Natural killer cell (primary cell): ENCODE data around the gene PFKFB3. TPM values are rescaled to one million over a fixed set of nuclear protein-coding genes. Genes with fewer than 3 reads are reported as not detected.
"Not testable (repeated sequence)": the region's sequence is repeated elsewhere in the genome, so short reads cannot be mapped to it uniquely, and the experiment has no call there.

Experiments
- ATAC-seq, 3 donors: fragments of 150-1000 bp in 2 of 3; fragments of 200-7000 bp in 1 of 3; cut with Tn5 transposase; 1 replicate in 1 of 3; 2 replicates in 2 of 3; pipeline ENCODE4 v1.10.0; 2021; ENCODE audit warnings: mild to moderate bottlenecking in 2 of 3, moderate library complexity in 2 of 3
- DNase-seq, 2 donors: peaks; one replicate each; pipeline versions ENCODE4 v3.0.0 to v3.0.0-alpha.2; 2013 to 2021; ENCODE audit warnings: mixed read lengths in 1 of 2
- H3K27ac ChIP-seq: one replicate; pipeline ENCODE4 v1.5.1; 2013; ENCODE audit warnings: mild to moderate bottlenecking, low read length
- H3K27me3 ChIP-seq: one replicate; pipeline ENCODE4 v1.6.1; 2013; ENCODE audit warnings: low read length; ENCODE audit not compliant: control insufficient read depth, insufficient read depth
- H3K36me3 ChIP-seq: one replicate; pipeline ENCODE4 v1.6.1; 2013; ENCODE audit warnings: low read length; ENCODE audit not compliant: control insufficient read depth, insufficient read depth
- H3K4me1 ChIP-seq: one replicate; pipeline ENCODE4 v1.6.1; 2013; ENCODE audit warnings: low read length; ENCODE audit not compliant: control insufficient read depth, insufficient read depth
- H3K4me3 ChIP-seq: one replicate; pipeline ENCODE4 v1.5.1; 2013; ENCODE audit warnings: low read length
- H3K9me3 ChIP-seq: one replicate; pipeline ENCODE4 v1.6.1; 2013; ENCODE audit warnings: low read length; ENCODE audit not compliant: control insufficient read depth, insufficient read depth
- H3K27ac Mint-ChIP-seq, 2 donors: one replicate each; pipeline ENCODE4 v1.8.0; 2022; ENCODE audit warnings: mild to moderate bottlenecking in 2 of 2, mixed read lengths in 2 of 2, moderate library complexity in 1 of 2
- H3K27me3 Mint-ChIP-seq, 2 donors: one replicate each; pipeline ENCODE4 v1.8.0; 2022; ENCODE audit warnings: low read depth in 2 of 2, mixed read lengths in 2 of 2
- H3K36me3 Mint-ChIP-seq: one replicate; pipeline ENCODE4 v1.8.0; 2022; ENCODE audit warnings: mixed read lengths
- H3K4me1 Mint-ChIP-seq, 2 donors: one replicate each; pipeline ENCODE4 v1.8.0; 2022; ENCODE audit warnings: mixed read lengths in 2 of 2
- H3K4me3 Mint-ChIP-seq: one replicate; pipeline ENCODE4 v1.8.0; 2022; ENCODE audit warnings: mild to moderate bottlenecking, moderate library complexity, mixed read lengths
- H3K9me3 Mint-ChIP-seq, 2 donors: one replicate each; pipeline ENCODE4 v1.8.0; 2022; ENCODE audit warnings: mixed read lengths in 2 of 2
- WGBS: methylation state at CpG from one replicate; pipeline ENCODE4 v1.1.7; 2013; ENCODE audit warnings: missing lambda C conversion rate; ENCODE audit not compliant: insufficient coverage; 5-methylcytosine and 5-hydroxymethylcytosine counted together
- intact Hi-C: fragments of 100-400 bp; cut with micrococcal nuclease; formaldehyde crosslinking; loops from one replicate; pipeline ENCODE4 v1.14.2; 2022
- total RNA-seq, 4 donors: library from RNA; stranded (reverse); fragments of 120-200 nt in 1 of 4; gene quantifications; one replicate each; pipeline versions ENCODE4 v1.2.3 to v1.2.4, GENCODE V29; 2013 to 2022
- TF ChIP-seq, protein P1 (sequence below): fragments of 200-600 bp; IDR thresholded peaks from one replicate; pipeline ENCODE4 v1.8.0; 2022; ENCODE audit warnings: antibody characterized with exemption

Gene PFKFB3
- total RNA-seq, 3 donors from 2014 or later (not counting 1 experiment from before 2014, with no cell fraction given), result 33.4 to 59.7 (median 39.0) TPM

DNA sequence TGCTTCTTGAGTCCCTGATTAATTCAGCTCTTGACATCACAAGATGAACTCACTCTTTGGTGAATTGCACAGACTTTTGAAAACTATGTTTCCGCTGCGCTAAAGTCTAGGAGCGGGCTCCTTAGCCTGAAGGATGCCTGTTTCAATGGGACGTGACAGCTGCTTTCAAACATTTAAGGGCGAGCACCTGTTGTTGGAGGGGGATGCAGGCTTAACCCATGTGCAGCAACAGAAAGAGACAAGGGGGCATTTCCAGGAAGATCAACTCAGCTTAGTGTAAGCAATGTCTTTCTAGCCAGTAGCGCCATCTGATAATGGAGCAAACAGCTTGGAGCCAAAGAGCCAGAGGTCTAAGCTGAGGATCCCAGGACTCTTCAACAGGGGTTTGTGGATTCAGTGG lies 8.4 kb upstream of the PFKFB3 start:
- Histone ChIP-seq H3K27me3 (no peaks in the 10 kb centered on the region), H3K4me1 (no peaks in the 10 kb centered on the region), H3K36me3 (no peaks in the 10 kb centered on the region), H3K4me3 (no peak overlapping the region), H3K27ac (no peak overlapping the region), H3K9me3 (no peaks in the 10 kb centered on the region)
- WGBS, result 98% methylated on average over 6 of the region's 6 CpGs
- no peak overlapping the region for H3K4me3 Mint-ChIP-seq
- intact Hi-C loops, result no loop called here
- no peak overlapping the region for H3K27ac Mint-ChIP-seq
- peaks cover 0 to 11% of the 10 kb centered on the region in 2 donors for H3K4me1 Mint-ChIP-seq
- ATAC-seq (no peak), DNase-seq (no peak)
- H3K36me3 Mint-ChIP-seq, result no peaks in the 10 kb centered on the region
- H3K9me3 Mint-ChIP-seq, result no peaks in the 10 kb centered on the region
- H3K27me3 Mint-ChIP-seq, result no peaks in the 10 kb centered on the region
- TF ChIP-seq, protein P1, sequence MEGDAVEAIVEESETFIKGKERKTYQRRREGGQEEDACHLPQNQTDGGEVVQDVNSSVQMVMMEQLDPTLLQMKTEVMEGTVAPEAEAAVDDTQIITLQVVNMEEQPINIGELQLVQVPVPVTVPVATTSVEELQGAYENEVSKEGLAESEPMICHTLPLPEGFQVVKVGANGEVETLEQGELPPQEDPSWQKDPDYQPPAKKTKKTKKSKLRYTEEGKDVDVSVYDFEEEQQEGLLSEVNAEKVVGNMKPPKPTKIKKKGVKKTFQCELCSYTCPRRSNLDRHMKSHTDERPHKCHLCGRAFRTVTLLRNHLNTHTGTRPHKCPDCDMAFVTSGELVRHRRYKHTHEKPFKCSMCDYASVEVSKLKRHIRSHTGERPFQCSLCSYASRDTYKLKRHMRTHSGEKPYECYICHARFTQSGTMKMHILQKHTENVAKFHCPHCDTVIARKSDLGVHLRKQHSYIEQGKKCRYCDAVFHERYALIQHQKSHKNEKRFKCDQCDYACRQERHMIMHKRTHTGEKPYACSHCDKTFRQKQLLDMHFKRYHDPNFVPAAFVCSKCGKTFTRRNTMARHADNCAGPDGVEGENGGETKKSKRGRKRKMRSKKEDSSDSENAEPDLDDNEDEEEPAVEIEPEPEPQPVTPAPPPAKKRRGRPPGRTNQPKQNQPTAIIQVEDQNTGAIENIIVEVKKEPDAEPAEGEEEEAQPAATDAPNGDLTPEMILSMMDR, result no peak

DNA sequence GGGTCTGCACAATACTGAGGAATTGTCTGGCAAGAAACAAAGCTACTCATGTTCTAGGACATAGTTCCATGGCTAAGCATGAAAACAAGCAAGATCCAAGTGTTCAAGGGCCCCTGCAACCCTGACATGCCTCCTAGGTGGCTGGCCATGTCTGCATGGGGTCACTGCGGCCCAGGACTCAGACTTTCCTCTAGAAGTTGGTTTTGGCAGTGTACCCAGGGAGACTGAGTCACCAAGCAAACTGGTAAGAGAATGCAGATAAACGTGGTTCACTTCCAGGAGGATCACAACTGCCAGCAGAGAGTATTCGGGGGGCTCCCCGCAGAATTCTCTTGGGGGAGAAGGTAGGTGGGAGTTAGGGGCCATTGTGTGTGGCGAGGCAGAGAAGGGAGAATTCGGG lies 7.4 kb upstream of the PFKFB3 start:
- H3K36me3 ChIP-seq, result no peaks in the 10 kb centered on the region
- no peak overlapping the region for H3K4me3 Mint-ChIP-seq
- H3K27ac ChIP-seq, result no peak overlapping the region
- no peak for ATAC-seq
- H3K4me1 ChIP-seq, result no peaks in the 10 kb centered on the region
- intact Hi-C loops, result no loop called here
- H3K4me3 ChIP-seq, result no peak overlapping the region
- no peaks in the 10 kb centered on the region for H3K9me3 Mint-ChIP-seq
- H3K27me3 Mint-ChIP-seq, result no peaks in the 10 kb centered on the region
- no peak for DNase-seq
- H3K36me3 Mint-ChIP-seq, result no peaks in the 10 kb centered on the region
- no peaks in the 10 kb centered on the region for H3K9me3 ChIP-seq
- TF ChIP-seq, protein P1, result no peak
- peaks cover 5 to 12% of the 10 kb centered on the region in 2 donors for H3K4me1 Mint-ChIP-seq
- H3K27me3 ChIP-seq, result no peaks in the 10 kb centered on the region
- no peak overlapping the region for H3K27ac Mint-ChIP-seq
- 84% methylated on average over 5 of the region's 6 CpGs for WGBS

DNA sequence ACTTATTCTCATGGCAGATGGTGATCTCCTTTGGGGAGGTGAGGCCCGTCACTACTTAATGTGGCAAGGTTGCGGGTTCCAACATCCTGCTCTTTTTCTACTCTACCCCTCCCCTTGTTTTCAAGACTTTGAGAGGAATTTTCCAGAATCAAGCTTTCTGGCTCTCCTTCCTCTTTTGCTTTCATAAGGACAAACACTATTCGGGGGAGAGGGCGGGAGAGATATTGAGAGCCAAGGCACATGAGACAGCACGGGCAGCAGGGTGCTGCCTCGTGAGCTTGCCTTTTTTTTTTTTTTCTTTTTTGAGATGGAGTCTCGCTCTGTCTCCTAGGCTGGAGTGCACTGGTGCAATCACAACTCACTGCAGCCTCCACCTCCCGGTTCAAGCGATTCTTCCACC lies 6.9 kb upstream of the PFKFB3 start:
- no peaks in the 10 kb centered on the region for H3K9me3 Mint-ChIP-seq
- H3K4me3 Mint-ChIP-seq, result no peak overlapping the region
- H3K4me1 ChIP-seq, result peaks cover 3% of the 10 kb centered on the region
- no peak overlapping the region for H3K4me3 ChIP-seq
- H3K4me1 Mint-ChIP-seq, result peaks cover 6 to 15% of the 10 kb centered on the region in 2 donors
- DNase-seq (no peak), ATAC-seq (no peak)
- WGBS, result 74% methylated on average over 9 of the region's 9 CpGs
- TF ChIP-seq, protein P1, result no peak
- no peaks in the 10 kb centered on the region for H3K36me3 Mint-ChIP-seq
- no peak overlapping the region for H3K27ac Mint-ChIP-seq
- no peak overlapping the region for H3K27ac ChIP-seq
- no peaks in the 10 kb centered on the region for H3K27me3 ChIP-seq
- intact Hi-C loops, result no loop called here
- H3K36me3 ChIP-seq, result no peaks in the 10 kb centered on the region
- H3K27me3 Mint-ChIP-seq, result no peaks in the 10 kb centered on the region
- no peaks in the 10 kb centered on the region for H3K9me3 ChIP-seq

DNA sequence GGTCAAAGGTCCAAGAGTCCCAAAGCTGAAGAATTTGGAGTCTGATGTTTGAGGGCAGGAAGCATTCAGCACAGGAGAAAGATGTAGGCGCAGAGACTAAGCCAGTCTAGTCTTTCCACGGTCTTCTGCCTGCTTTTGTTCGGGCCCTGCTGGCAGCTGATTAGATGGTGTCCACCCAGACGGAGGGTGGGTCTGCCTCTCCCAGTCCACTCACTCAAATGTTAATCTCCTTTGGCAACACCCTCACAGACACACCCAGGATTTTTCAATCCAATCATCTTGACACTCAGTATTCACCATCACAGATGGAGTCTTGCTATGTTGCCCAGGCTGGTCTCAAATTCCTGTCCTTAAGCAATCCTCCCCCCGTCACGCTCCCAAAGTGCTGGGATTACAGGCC lies 6.2 kb upstream of the PFKFB3 start:
- H3K27me3 Mint-ChIP-seq, ATAC-seq, intact Hi-C loops, H3K36me3 ChIP-seq, H3K4me3 Mint-ChIP-seq, H3K4me3 ChIP-seq, DNase-seq, H3K36me3 Mint-ChIP-seq, H3K27me3 ChIP-seq, H3K27ac ChIP-seq, H3K4me1 ChIP-seq, H3K9me3 ChIP-seq, H3K9me3 Mint-ChIP-seq, H3K27ac Mint-ChIP-seq: not testable (repeated sequence)
- peaks cover 6 to 19% of the 10 kb centered on the region in 2 donors for H3K4me1 Mint-ChIP-seq
- WGBS, result 95% methylated on average over 6 of the region's 6 CpGs
